Inferior parietal cortex (tissue), 1 donor: ENCODE results near the gene FAHD1.

Experiments
- DNase-seq: peaks from one replicate; pipeline ENCODE4 v3.0.0-alpha.2; 2016; ENCODE audit errors: extremely low spot score

Gene FAHD1

DNA sequence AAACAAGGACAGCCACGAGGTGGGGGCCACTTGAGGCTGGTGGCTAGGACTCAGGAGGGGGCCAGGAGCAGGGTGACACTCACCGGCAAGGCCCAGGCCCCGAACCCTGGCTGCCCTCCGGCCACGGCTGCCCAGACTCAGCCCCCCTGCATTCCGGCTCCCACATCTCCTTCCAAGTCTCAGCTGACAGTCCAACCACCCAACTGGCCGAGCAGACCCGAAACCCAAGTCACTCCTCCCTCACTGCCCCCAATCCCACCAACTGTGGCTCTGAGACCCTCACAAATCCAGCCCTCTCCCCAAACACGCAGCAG lies 9.8 kb upstream of the FAHD1 start:
- DNase-seq: no peak

DNA sequence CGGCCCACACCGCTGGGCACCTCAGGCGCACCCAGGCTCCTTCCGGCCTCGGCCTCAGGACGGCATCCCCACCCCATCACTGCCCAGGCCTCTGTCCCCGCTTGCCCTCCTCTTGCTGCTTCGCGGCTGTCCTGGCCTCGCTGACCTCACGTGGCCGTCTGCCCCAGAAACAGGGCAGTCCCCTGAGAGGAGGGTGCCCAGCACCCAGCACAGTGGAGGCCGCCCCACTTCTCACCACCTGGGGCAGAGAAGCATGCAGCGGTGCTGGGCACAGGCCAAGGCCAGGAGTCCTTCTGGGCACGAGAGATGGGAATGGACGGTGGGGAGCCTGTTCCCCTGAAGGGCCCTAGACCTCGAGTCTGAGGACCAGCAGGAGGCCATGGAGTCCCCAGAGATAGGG lies 9.3 kb upstream of the FAHD1 start:
- DNase-seq: no peak

DNA sequence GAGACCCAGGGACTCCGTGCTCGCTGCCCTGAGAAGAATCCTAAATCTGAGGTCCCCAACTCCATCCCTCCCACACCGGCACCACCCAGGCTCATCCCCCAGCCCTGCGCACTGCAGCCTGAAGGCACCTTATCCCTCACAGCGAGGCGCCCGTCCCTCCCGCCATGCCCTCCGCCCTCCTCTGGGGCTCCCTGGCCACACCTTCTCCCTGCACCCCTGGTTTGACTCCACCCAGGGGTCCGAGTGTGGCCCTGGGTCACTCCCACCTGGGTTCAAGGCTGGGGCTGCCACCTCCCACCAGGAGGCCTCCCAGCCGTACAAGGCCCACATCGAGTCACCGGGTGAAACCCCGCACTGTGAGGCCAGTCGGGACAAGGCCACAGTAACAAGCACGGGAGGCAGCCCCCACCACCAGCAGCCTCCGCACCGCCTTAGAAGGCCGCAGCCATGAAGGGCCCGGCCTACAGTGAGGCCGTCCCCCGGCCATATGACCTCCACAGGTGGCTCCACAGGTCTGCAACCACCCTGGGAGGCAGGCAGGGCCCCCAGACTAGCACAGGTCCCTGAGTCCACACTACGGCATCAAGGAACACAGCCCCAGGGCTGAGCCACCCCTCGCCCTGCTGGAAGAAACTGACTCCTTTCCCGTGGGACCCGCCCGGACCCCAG lies 8.7 kb upstream of the FAHD1 start:
- DNase-seq: no peak

DNA sequence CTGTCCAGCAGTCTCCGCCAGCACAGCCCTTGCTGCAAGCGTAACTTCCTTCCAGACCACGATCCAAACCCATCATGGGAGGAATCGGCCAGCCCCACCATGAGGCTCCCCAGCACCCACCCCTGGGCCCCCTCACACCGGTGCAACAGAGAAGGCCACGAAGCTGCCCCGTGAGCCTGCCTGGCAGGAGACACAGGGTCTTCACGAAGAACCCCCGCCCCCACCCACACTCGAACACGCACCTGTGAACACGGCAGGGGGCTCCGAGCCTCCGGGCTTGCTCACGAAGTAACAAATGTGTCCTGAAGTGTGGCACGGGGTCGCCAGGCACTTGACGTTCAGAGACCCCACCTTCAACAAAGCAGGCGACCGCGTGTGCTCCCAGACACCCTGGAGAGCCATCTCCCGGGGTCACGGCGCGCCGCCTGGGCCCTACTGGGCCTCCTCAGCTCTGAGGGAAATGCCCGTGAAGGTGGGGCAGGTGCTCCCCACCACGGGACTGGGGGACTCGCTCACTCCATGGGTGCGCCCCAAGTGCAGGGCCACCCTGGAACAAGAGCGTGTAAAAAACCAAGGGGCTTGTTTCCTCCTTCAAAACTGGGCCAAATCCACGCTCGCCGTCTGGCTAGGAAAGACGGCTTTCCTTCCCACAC lies 8.0 kb upstream of the FAHD1 start:
- DNase-seq: no peak

DNA sequence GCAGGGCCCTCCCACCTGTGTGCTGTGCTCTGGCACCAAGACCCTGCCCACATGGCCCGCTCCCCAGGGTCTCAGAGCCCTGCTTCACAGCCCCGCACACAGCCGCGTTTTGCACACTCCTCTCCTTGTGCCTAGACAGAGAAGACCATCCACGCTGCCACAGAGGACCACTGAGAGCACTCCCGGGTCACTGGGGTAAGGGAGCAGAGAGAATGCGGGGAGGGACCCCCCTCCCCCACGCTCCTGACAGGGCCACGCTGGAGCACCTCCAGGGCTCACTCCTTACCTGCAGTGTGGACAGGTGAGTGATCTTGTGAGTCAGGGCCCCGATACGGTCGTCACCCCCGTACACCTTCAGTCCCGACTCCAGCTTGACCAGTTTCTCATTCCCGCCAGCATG lies 7.4 kb upstream of the FAHD1 start:
- DNase-seq: no peak

DNA sequence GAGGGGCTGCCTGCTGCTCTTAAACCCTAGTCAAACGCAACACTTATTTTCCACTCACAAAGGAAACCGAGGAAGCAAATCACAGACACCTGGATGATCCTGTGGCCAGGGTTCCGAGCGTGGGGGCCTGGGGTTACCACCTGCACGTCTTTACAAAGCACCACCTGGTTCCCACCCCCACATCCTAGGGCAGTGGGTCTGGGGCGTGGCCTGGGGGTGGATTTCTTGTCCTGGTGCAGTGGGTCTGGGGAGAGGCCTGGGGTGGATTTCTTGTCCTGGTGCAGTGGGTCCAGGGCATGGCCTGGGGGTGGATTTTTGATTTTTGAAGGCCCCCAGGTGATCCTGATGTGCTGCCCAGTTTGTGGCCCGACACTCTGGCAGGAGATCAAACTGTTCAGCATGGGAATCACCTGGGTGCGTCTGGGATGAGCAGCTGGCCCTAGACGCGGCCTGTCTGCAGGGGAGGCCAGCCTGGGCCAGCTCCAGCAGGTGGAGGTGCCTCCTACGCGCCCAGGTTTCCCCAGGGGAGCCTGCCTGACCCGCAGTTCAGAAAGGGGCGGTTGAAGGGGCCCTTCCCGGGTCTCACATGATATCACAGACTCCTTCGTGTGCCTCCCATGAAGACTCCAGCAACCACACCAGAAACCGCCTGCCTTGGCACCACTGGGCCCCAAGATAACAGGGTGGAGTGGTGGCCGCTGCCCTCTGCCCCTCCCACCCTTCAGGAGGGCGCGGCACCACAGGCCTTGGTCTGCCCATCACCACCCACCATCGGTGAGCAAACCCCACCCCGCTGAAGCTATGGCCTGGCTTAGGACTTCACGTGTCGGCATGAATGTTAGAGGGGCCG lies 6.7 kb upstream of the FAHD1 start:
- DNase-seq: no peak

DNA sequence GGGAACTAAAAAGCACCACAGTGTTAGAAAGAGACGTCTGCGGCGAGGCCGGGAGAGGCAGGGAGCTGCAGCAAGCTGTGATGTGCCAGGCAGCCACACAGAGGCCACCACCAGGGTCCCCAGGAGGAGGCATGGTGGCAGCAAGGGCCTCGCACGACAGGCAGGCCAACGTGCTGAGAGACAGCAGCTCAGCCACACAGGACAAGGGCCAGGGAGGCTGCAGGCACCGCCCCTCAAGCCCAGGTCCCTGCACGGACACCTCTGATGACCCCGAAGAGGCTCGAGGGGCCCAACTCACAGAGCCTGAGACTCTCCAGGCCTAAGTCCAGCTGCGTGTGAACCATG lies 6.1 kb upstream of the FAHD1 start:
- DNase-seq: no peak

DNA sequence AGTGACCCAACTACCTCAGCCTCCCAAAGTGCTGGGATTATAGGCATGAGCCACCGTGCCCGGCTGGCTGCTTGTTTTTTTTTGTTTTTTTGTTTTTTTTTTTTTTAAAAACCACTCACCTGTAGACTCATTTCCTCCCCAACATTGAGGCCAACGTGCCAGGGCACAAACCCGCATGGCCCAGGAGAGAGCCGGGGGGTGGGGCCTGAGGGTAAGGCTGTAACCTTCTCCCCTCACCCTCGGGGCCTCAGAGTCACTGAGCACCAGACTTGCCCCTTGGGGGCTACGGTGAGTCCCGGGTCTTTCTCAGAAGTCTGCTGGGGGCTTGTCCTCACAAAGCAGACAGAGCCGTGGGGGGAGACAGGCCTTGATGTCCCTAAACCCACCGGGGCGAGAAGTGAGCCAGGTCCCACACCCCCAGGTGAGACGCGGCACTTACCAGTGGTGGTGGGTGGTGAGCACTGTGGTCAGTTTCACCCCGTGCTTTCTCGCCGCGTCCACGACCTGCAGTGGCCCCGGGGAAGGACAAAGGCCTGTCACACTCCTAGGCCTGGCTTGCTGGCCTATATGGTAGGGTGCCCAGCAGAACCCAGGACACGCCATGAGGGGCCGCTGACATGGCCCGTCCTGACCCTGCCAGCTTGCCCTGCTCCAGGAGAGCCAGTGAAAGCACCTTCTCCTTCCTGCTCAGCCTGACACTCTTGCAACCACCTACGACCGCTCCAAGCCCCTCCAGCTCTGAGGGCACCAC lies 5.0 kb upstream of the FAHD1 start:
- no peak for DNase-seq

DNA sequence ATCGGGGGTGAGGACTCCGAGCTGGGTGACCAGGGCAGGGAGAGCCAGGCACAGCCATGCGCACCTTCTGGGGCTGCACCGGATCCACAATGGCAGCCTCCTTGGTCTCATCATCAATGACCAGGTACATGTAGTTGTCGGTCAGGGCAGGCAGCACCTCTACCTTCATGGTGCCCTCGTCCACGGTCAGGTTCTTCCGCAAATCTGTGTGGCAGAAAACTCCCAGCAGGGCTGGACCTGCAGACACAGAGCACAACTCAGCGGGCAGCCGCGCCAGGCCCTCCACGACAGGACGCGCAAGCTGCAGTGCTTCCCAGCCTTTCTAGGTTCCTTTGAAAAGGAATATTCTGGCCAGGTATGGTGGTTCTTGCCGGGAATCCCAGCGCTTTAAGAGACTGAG lies 4.2 kb upstream of the FAHD1 start:
- DNase-seq: no peak

DNA sequence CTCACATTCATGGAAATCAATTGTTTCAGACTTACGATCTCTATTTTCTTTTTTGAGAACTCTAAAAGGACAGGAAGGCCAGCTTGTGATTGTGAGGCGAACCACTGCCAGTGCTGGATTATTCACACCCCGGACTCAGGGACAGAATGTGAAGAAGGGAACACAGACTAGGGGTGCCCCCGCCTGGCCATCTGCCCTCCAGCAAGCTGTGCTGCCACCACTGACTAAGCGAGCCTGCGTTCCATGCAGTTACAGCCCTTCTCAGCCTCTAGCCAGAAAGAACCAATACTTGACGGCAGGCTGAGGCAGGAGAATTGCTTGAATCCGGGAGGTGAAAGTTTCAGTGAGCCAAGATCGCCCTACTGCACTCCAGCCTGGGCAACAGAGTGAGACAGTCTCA lies 3.2 kb upstream of the FAHD1 start:
- peak; percentile 16 for DNase-seq

DNA sequence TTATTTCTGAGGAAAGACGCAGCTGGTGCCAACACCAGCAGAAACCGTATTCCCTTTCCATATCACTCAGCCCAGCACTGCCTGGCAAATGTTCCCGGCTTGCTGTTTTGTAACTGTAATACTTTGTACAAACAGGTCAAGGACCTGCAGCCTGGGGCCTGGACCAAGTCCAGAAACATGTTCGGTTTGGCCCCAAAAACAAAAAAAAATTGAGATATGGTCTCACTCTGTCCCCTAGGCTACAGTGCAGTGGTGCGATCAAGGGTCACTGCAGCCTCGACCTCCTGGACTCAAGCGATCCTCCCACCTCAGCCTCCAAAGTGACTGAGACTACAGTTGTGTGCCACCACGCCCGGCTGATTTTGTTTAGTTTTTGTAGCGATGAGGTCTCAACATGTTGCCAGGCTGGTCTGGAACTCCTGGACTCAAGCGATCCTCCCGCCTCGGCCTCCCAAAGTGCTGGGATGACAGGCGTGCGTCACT lies 1.6 kb upstream of the FAHD1 start:
- no peak for DNase-seq

DNA sequence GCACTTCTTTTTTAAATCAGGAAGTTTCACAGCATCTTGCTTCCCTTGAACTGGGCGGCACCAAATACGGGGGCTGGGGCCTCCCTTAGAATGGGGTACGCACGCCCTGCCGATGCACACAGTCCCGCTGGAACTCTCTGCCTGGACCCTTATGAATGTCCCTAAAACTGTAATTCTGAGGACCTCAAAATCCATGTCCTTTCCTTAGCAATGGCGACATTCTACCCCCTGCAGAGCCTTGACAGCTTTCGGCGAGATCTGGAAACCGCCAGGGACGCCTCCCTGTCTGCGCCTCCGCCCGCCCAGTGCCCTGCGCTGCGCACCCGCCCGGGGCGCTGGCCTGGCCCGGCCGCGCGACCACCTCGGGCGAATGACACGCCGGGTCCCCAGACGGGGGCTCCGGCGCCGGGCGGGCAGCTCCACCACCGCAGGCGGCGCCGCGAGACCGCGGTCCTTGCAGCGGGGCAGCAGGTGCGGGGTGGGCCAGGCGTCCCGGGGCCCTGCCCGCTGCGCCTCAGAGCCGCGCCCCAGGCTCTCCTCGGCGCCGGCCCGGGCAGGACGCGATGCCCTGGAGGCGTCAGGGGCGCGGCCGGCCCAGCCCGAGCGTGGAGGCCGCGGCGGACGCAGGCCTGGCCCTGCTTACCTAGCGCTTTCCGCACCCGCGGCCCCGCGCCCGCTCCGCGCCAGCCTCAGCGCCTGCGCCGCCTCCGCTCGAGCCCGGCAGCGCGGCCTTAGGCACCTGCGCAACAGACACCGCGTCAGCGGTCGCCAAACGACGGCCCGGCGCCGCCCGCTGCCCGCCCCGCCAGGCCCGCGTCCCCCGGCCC lies 929 bp upstream of the FAHD1 start:
- DNase-seq: peak; percentile 13

DNA sequence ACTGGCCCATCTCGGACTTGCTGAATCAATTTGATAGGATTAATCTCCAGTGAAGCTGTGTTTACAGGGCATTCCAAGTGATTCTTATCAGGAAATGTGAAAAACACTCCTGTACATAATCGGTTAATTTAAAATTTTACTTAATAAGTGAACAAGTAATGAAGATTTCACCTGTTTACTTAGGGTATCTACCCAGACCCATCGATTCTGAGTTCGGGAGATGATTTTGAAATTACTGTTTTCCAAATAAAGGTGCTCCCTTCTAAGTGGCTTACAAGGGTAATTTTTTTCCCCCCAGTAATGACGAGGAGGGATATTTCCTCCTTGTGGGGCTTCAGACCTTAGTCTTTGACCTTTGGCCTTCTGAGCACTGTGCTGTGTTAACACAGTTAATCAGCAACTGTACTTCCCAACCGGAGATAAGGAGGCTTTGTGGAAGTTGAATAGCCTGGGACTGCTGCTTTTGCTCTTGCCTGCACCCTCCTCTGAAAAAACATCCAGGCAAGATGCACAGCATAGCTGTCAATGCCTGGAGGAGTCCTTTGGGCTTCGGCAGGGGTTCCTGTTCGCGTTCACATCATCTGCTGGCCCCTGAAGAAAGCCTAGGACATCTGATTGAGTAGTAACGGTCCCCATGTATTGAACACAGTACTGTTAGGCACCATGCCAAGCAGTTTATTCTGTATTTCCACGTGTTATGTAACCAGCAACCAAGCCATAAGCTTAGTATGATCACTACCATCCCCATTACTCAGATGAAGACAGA lies 1.8 kb downstream of the FAHD1 start:
- DNase-seq: no peak

DNA sequence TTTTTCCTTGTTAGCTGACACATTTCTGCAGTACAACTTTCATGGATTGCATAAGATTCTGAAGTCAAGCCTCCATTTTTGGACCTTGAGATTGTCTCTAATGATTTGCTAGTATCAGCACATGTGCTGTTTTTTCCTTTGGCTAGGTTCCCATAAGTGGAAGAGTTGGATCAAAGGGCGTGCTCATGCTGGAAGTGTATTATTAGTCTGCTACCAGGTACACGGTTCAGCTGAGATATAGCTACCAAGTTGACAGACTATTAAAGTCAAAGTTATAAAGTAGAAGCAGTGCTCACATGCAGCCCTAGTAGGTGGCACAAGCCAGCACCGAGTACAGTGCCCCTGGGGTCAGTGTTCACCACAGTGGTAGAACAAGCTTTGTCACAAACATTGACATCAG lies 3.2 kb downstream of the FAHD1 start:
- no peak for DNase-seq

DNA sequence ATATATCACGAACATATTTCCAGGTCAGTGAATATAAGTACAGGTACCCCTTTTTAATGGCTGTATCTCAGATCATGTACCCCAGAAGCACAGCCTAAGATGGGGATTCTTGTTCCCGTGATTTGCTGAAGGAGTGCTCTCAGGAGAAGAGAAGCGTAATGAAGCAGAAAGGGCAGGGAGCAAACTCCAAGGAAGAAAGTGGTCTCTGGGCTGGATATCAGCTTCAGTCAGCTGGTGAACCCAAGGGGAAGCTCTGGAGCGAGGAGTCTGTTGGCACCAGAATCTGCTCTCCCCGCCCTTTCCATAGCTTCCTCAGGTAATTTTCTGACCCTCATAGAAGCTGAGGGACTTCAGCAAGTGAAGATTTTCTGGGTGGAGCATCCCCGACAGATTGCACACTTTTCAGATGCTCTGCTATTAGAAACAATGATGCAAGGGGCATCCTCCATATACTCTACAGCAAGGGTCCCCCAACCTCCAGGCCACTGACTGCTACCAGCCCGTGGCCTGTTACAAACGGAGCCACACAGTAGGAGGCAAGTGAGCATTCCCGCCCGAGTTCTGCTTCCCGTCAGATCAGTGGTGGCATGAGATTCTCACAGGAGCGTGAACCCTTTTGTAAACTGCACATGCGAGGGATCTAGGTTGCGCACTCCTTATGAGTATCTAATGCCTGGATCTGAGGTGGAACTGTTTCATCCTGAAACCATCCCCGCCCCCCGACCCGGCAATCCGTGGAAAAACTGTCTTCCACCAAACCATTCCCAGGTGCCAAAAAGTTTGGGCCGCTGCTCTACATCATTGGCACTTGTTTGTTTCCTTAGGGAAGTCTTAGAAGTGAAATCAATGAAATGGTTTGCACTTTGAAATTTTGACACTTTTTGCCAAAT lies 4.4 kb downstream of the FAHD1 start:
- no peak for DNase-seq

DNA sequence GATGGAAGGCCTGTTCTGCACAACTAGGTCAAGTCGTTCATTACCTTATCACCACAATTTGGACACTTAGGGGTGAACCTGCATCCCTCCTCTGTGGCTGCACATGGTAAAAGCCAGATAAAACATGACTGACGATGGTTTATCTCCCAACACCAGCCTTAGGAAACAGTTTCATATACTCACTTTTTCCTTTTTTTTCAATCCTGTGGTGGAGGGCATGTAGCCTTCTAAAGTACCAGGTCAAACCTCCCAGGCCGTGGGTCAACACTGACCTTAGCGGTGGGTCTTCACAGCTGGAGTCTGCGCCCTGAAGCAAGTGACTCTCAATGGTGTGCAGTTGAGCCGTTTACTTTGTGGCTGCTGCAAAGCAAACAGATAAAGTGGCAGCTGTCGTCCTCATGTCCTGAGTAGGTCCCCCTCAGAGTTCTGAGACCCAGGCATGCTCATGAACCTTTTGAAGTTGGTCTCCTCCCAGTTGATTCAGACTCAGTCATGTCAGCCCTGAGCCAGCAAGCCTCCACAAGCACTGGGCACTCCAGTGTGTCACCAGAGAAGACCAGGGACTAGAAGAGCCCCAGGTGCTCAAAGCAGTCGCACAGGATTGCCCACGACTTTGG lies 5.9 kb downstream of the FAHD1 start:
- DNase-seq: peak; percentile 22

DNA sequence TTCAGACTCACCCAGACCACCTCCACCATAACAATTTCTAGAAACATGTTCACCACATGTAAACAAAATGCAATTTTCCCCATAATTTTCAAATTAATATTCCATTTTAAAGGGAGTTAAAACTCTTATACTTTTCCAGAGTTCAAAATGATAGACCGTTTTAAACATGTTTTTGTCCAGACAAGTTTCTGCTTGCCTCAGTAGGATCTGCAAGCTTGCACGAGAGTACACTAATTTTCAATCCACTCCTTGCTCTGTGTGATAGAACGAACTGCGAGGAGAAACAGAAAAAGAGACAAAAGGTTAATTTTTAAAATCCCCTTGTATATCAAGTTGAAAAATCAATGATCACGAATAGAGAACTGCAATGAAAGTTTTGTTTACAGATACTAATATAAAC lies 7.1 kb downstream of the FAHD1 start:
- no peak for DNase-seq

DNA sequence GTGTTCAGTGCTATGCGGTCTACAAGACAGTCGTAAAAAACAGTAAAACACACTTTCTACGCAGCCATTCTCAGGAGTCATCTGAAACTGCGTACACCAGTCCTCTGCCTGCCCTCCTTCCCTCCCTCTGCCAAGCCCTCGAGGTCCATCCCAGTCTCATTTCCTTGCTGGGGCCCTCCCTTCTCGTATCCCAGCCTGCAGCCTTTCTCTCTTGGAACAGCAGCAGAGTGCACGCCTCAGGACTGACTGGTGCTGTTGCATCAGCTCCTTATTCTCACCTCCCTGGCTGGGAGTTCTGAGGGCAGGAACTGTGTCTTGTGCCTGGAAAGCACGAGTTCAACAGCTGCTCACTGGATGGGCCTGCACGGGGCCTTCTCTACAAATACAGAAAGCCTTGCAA lies 12.5 kb downstream of the FAHD1 start:
- no peak for DNase-seq

DNA sequence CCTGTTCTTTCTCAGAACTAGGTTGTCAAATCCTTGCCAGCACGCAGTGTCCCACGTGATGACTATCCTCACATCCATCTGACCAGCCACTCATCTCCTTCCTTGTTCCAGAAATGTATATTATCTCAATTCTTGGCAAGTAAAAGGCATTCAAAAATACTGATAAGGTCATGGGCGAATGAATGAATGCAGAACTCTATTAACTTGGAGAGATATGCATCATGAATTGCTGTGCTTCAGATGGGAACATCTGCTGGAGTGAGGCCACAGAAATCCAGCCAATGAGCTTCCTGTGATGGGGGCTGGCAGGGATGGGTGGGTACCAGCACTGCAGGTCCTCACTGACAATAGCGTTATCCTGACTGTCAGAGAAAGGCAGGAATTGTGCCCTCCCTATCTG lies 19.0 kb downstream of the FAHD1 start:
- no peak for DNase-seq
